GM19372 (cell line): ENCODE results near the gene SMIM29.

Experiments used
- ATAC-seq: cut with Tn5 transposase; IDR thresholded peaks from one replicate; pipeline ENCODE4 v1.9.1; 2021; ENCODE audit warnings: mild to moderate bottlenecking, low read depth, moderate library complexity; ENCODE audit not compliant: unreplicated experiment

The SMIM29 gene

GRCh38 chr6:34230653-34231371 lies 18.0 kb downstream of the SMIM29 start:
- ATAC-seq, result no peak

- no peak for ATAC-seq
These were observed 18.9 kb downstream of the SMIM29 start for GRCh38 chr6:34229877-34230276.

GRCh38 chr6:34227761-34228421 lies 20.9 kb downstream of the SMIM29 start:
- no peak for ATAC-seq

DNA sequence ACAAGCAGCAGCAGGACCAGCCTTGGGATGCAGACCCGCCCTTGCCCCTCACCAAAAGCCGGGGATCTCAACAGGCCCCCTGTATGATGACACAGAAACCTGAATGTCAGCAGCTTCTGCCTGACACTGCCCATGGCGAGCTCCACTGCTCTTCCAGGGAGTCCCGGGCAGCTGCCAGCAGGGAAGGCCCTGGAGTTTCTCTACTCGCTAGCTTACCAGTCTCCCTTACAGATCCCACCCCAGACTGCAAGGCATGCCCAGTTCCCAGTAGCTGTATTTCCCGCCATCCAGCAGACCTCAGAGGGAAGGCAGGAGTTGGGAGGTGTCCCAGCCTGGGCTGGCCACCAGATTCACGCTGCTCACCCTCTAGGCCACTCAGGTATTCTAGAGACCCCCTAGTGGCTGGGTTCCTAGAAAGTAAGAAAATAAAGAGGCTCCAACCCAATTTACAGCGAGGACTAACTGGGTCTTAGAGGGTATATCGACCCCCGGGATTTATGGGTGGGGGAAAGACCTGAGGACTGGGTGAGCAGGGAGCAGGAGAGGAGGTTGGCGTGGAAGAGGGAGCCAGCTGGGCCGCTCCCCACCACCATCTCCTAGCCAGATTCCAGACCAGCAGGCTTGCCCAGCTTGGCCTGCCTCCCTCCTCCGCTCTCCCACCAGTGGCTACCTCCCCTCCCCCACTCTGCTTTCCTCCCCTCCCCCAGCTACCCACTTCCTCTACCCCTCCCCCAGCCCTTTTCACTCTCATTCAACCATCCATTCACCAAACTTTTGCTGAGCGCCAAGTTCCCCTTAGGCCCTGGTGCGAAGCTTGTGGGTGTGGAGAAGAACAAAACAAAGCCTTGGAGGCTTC lies 21.8 kb downstream of the SMIM29 start:
- no peak for ATAC-seq

GRCh38 chr6:34226066-34226465 lies 22.7 kb downstream of the SMIM29 start:
- ATAC-seq, result no peak

- ATAC-seq, result no peak
These were observed 23.3 kb downstream of the SMIM29 start for GRCh38 chr6:34225551-34225950.

- ATAC-seq, result peak; percentile 81
These were observed 24.6 kb downstream of the SMIM29 start for GRCh38 chr6:34223956-34224940.

GRCh38 chr6:34223381-34223955 lies 25.3 kb downstream of the SMIM29 start:
- ATAC-seq, result no peak

- no peak for ATAC-seq
These were observed 30.1 kb downstream of the SMIM29 start for GRCh38 chr6:34218691-34219090.

DNA sequence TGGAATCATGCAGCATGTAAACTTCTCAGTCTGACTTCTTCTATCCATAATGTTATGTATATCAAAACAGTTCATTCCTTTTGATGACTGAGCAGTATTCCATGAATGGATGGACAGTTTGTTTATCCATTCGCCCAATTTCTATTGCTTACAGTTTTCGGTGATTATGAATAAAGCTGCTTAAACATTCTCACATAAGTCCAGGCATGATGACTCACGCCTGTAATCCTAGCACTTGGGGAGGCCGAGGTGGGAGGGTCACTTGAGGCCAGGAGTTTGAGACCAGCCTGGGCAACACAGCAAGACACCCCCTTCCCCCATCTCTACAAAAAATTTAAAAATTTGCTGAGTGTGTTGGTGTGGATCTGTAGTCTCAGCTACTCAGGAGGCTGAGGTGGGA lies 35.0 kb downstream of the SMIM29 start:
- ATAC-seq, result no peak

DNA sequence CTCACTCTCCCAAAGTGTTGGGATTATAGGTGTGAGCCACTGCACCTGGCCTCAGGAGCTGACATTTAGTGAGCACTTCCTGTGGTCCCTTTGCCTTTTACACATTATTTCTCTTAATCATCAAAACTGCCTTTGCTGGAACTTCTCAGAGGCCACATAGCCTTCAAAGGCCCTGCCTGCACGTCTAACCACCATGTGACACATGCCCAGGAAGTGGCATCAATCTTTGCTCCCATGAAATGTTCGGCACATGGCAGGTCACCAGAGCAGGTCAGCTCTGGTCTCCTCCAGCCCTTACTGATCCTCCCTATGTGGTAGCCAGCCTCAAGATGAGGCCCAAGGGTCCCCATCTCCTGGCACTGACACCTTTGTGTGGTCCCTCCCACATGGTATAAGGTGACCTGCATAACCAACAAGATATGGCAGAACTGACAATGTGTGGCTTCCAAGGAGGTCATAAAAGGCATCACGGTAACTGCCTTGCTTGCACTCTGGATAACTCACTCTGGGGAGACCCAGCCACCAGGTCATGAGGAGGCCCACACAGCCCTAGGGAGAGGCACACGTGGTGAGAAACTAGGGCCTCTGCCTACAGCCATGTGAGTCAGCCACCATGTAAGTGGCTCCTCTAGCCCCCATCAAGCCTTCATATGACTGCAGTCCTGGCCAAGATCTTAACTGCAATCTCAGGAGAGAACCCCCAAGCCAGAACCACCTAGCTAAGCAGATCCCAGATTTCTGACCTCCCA lies 40.9 kb downstream of the SMIM29 start:
- no peak for ATAC-seq

DNA sequence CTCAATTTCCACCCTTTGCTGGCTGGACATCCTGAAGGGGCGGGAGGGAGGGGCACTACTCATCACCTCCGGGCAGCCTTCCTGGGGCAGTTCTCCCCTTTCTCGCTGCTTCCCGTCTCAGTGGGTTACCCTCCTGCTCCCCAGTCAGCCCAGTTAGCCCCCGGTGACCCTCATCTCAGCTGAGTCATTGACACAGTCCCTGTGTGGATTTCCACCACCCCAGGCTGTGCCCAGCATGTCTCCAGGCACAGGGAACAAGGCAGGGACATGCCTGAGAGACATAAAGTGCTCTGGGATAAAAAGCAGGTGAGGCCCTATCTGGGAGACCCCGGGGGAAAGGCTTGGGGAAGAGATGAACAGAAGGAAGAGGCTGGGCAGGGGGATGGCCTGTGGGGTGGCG lies 42.1 kb downstream of the SMIM29 start:
- no peak for ATAC-seq

DNA sequence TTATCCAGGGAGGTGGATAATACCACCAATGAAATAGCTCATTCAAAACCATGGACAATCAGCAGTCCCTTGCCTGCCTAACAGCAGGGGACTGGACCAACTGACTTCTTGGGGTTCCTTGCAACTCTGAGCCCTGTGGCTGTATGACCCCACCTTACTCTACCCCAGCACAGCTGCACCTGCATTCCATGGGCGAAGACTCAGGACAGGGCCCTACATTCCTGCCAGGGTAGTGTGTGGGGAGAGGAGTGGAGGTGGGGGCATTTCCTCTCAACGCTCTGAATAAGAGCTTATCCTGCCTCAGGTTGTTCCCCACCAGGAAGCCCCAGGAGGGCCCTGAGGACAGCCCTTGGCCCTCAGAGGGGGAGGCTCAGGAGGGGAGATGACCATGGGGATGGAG lies 42.9 kb downstream of the SMIM29 start:
- no peak for ATAC-seq

GRCh38 chr6:34205466-34205865 lies 43.3 kb downstream of the SMIM29 start:
- ATAC-seq, result no peak

GRCh38 chr6:34204693-34205092 lies 44.1 kb downstream of the SMIM29 start:
- ATAC-seq, result no peak

DNA sequence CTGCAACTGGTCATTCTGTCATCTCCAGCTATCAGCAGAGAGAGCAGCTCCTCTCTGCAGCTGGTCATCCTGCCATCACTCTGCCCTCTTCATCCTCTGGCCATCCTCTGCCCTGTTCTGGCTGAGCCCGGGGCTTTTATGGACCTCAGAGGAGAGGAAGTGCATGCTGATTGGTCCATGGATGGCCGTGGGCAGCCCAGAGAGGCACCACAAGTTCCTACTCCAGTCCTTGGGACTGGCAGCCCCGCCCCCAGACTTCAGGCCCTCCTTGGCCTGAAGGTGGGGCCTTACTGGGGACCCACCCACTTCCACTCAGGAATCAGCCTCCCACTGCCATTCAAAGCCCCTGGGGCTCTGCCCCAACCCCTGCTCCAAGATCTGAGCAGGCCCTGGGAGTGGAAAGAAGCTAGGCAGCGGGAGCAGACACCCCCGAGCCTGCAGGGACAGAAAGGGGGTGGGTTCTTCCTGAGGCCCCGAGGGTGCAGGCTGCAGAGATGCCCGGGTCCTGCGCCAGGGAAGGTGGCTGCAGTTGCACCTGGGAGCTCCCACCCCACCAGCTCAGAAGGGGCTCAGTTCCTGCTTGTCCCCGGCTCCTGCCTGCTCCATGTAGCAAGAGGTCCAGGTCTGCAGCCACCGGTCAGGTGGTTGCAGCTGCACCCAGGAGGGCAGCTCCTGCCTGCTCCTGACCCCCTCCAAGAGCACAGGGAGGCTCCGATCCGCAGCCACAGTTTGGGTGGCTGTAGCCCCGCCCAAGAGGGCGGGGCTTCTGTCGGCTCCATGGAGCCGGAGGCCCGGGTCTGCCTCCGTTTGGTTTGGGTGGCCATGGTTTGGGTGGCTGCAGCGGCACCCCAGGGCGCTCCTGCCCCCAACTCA lies 46.2 kb downstream of the SMIM29 start:
- ATAC-seq, result no peak

GRCh38 chr6:34201455-34202107 lies 47.2 kb downstream of the SMIM29 start:
- ATAC-seq, result no peak
